Stimulated activated CD4-positive, alpha-beta T cell treated with anti-CD3 and anti-CD28 coated beads, TNF-alpha, amount 100 ng/mL, for 48 hours (primary cell): Measurements from ENCODE around the gene TMBIM6.

Source experiments
- DNase-seq, 3 donors: peaks; one replicate each; pipeline ENCODE4 v3.0.0-alpha.2; 2020; ENCODE audit warnings: low read depth in 3 of 3

The TMBIM6 gene

GRCh38 chr12:49796606-49797448, 55.5 kb downstream of the TMBIM6 start:
- DNase-seq: no peak

- no peak for DNase-seq
Observed at GRCh38 chr12:49797449-49797776, 56.1 kb downstream of the TMBIM6 start.

GRCh38 chr12:49798248-49798647, 56.9 kb downstream of the TMBIM6 start:
- DNase-seq: no peak

GRCh38 chr12:49798934-49799333, 57.6 kb downstream of the TMBIM6 start:
- no peak for DNase-seq

GRCh38 chr12:49800421-49801140, 59.2 kb downstream of the TMBIM6 start:
- DNase-seq: no peak

GRCh38 chr12:49801141-49802063, 60.0 kb downstream of the TMBIM6 start:
- no peak for DNase-seq

- no peak for DNase-seq
Observed at GRCh38 chr12:49803693-49804450, 62.5 kb downstream of the TMBIM6 start.

- no peak for DNase-seq
Observed at GRCh38 chr12:49804821-49805220, 63.5 kb downstream of the TMBIM6 start.

- DNase-seq: no peak
Observed at GRCh38 chr12:49805409-49805808, 64.1 kb downstream of the TMBIM6 start.

- no peak for DNase-seq
Observed at GRCh38 chr12:49806321-49806813, 65.0 kb downstream of the TMBIM6 start.

- DNase-seq: no peak
Observed at GRCh38 chr12:49806877-49807276, 65.5 kb downstream of the TMBIM6 start.

GRCh38 chr12:49807991-49808580, 66.7 kb downstream of the TMBIM6 start:
- no peak for DNase-seq

GRCh38 chr12:49808686-49809380, 67.5 kb downstream of the TMBIM6 start:
- DNase-seq: no peak

- DNase-seq: no peak
Observed at GRCh38 chr12:49809381-49809905, 68.1 kb downstream of the TMBIM6 start.

- DNase-seq: no peak
Observed at GRCh38 chr12:49809906-49810389, 68.6 kb downstream of the TMBIM6 start.

- no peak for DNase-seq
Observed at GRCh38 chr12:49811136-49811535, 69.8 kb downstream of the TMBIM6 start.

- DNase-seq: no peak
Observed at GRCh38 chr12:49811961-49812401, 70.6 kb downstream of the TMBIM6 start.

- DNase-seq: no peak
Observed at GRCh38 chr12:49813131-49813530, 71.8 kb downstream of the TMBIM6 start.
